T-cell (primary cell): ENCODE data around the gene FYCO1. TPM values are rescaled to one million over a fixed set of nuclear protein-coding genes. Genes with fewer than 3 reads are reported as not detected.
"Not testable (repeated sequence)": the region's sequence is repeated elsewhere in the genome, so short reads cannot be mapped to it uniquely, and the experiment has no call there.

Experiments used
- ATAC-seq, 4 experiments: fragments of 200-7000 bp in 3 of 4; fragments of 150-1000 bp in 1 of 4; cut with Tn5 transposase; replicated peaks in 1 of 4; 1 replicate in 3 of 4; 2 replicates in 1 of 4; pipeline ENCODE4 v1.10.0; 2021; ENCODE audit warnings: moderate library complexity in 3 of 4, mild to moderate bottlenecking in 2 of 4, moderate number of reproducible peaks in 1 of 4
- CTCF ChIA-PET, 2 donors: fragments of 300-600 bp; sonication (Branson Sonifier 250); formaldehyde crosslinking; loops; one replicate each; lab custom pipeline; 2022; ENCODE audit warnings: antibody characterized with exemption in 2 of 2; lab: Charles Lee
- POLR2A ChIA-PET, 2 donors: fragments of 300-600 bp; sonication (Branson Sonifier 250); formaldehyde crosslinking; loops; one replicate each; lab custom pipeline; 2022; ENCODE audit warnings: antibody characterized with exemption in 2 of 2; lab: Charles Lee
- DNase-seq, 35 experiments: peaks; one replicate each; pipeline versions ENCODE4 v3.0.0 to v3.0.0-alpha.2; 2013 to 2023
- H3K27ac ChIP-seq: one replicate; pipeline ENCODE4 v1.5.1; 2013; ENCODE audit warnings: low read length
- H3K27me3 ChIP-seq, 2 experiments: replicated peaks in 1 of 2; 1 replicate in 1 of 2; 2 replicates in 1 of 2; pipeline versions ENCODE4 v1.6.1 to v1.7.0; 2013; ENCODE audit warnings: low read length in 1 of 2, mixed read lengths in 1 of 2; ENCODE audit not compliant: control insufficient read depth in 2 of 2, insufficient read depth in 2 of 2; ENCODE audit errors: extremely low read depth in 1 of 2
- H3K36me3 ChIP-seq, 2 donors: 1 replicate in 1 of 2; 2 replicates in 1 of 2; pipeline versions ENCODE4 v1.6.1 to v1.7.0; 2013; ENCODE audit warnings: low read length in 1 of 2; ENCODE audit not compliant: control insufficient read depth in 2 of 2, insufficient read depth in 1 of 2; ENCODE audit errors: extremely low read depth in 1 of 2
- H3K4me1 ChIP-seq, 2 experiments: 1 replicate in 1 of 2; 2 replicates in 1 of 2; pipeline versions ENCODE4 v1.6.1 to v1.7.0; 2013; ENCODE audit warnings: low read length in 2 of 2, mixed read lengths in 1 of 2; ENCODE audit not compliant: insufficient read depth in 2 of 2, control insufficient read depth in 1 of 2; ENCODE audit errors: extremely low read depth in 1 of 2
- H3K4me3 ChIP-seq, 2 donors: 1 replicate in 1 of 2; 2 replicates in 1 of 2; pipeline versions ENCODE4 v1.5.1 to v1.7.0; 2013; ENCODE audit warnings: mild to moderate bottlenecking in 2 of 2, low read length in 1 of 2, moderate library complexity in 1 of 2; ENCODE audit not compliant: control insufficient read depth in 1 of 2; ENCODE audit errors: extremely low read depth in 1 of 2
- H3K9me3 ChIP-seq: 2 replicates; pipeline ENCODE4 v1.7.0; 2013
- H3K27ac Mint-ChIP-seq, 2 donors: one replicate each; pipeline ENCODE4 v1.8.0; 2020 to 2021; ENCODE audit warnings: mild to moderate bottlenecking in 2 of 2, mixed read lengths in 2 of 2
- H3K27me3 Mint-ChIP-seq, 2 donors: one replicate each; pipeline ENCODE4 v1.8.0; 2021 to 2022; ENCODE audit warnings: mixed read lengths in 2 of 2
- H3K36me3 Mint-ChIP-seq: one replicate; pipeline ENCODE4 v1.8.0; 2021; ENCODE audit warnings: mixed read lengths
- H3K4me1 Mint-ChIP-seq, 3 donors: one replicate each; pipeline ENCODE4 v1.8.0; 2020 to 2022; ENCODE audit warnings: mixed read lengths in 3 of 3, mild to moderate bottlenecking in 1 of 3
- H3K4me3 Mint-ChIP-seq, 3 donors: one replicate each; pipeline ENCODE4 v1.8.0; 2020 to 2022; ENCODE audit warnings: mild to moderate bottlenecking in 3 of 3, mixed read lengths in 3 of 3, moderate library complexity in 3 of 3
- H3K9me3 Mint-ChIP-seq, 3 donors: one replicate each; pipeline ENCODE4 v1.8.0; 2020 to 2022; ENCODE audit warnings: mixed read lengths in 3 of 3
- WGBS: methylation state at CpG from one replicate; pipeline ENCODE4 v1.1.5; 2013; ENCODE audit warnings: missing lambda C conversion rate; ENCODE audit not compliant: insufficient coverage; 5-methylcytosine and 5-hydroxymethylcytosine counted together
- total RNA-seq, 35 experiments: library from RNA in 6 of 35; stranded (reverse) in 6 of 35; fragments of 120-200 nt in 1 of 35; gene quantifications; one replicate each; pipeline versions ENCODE4 v1.2.1 to v1.2.4 and lab custom pipeline; 2013 to 2026

Gene FYCO1
- total RNA-seq, 5 donors from 2014 or later (not counting 1 experiment from before 2014, with no cell fraction given) = 24.6 to 46.3 (median 35.0) TPM

GRCh38 chr3:46012246-46012645, 16.6 kb upstream of the FYCO1 start:
- 94% methylated on average over 3 of the region's 4 CpGs for WGBS
- Histone ChIP-seq H3K9me3 (no peaks in the 10 kb centered on the region), H3K27me3 (no peaks in the 10 kb centered on the region), H3K4me1 (peaks cover 0 to 6% of the 10 kb centered on the region in 2 experiments), H3K27ac (no peak overlapping the region), H3K4me3 (no peak overlapping the region), H3K36me3 (no peaks in the 10 kb centered on the region)
- ChIA-PET POLR2A (no interaction called here), CTCF (no interaction called here)
- no peak for DNase-seq
- H3K4me3 Mint-ChIP-seq = no peak overlapping the region
- no peaks in the 10 kb centered on the region for H3K36me3 Mint-ChIP-seq
- no peak overlapping the region for H3K27ac Mint-ChIP-seq
- H3K27me3 Mint-ChIP-seq = no peaks in the 10 kb centered on the region
- no peak for ATAC-seq
- no peaks in the 10 kb centered on the region for H3K9me3 Mint-ChIP-seq
- H3K4me1 Mint-ChIP-seq = peaks cover 6 to 11% (median 6%) of the 10 kb centered on the region in 3 donors

GRCh38 chr3:46010519-46011113, 15.0 kb upstream of the FYCO1 start:
- H3K36me3 ChIP-seq = no peaks in the 10 kb centered on the region
- peaks cover 0 to 4% of the 10 kb centered on the region in 2 experiments for H3K4me1 ChIP-seq
- H3K27ac Mint-ChIP-seq = no peak overlapping the region
- DNase-seq (no peak), ATAC-seq (no peak)
- no peaks in the 10 kb centered on the region for H3K27me3 Mint-ChIP-seq
- H3K9me3 Mint-ChIP-seq = no peaks in the 10 kb centered on the region
- no peak overlapping the region for H3K4me3 Mint-ChIP-seq
- H3K4me1 Mint-ChIP-seq = peaks cover 6 to 10% (median 6%) of the 10 kb centered on the region in 3 donors
- H3K27ac ChIP-seq = no peak overlapping the region
- H3K4me3 ChIP-seq = no peak overlapping the region
- H3K27me3 ChIP-seq = no peaks in the 10 kb centered on the region
- no peaks in the 10 kb centered on the region for H3K36me3 Mint-ChIP-seq
- ChIA-PET CTCF (no interaction called here), POLR2A (interaction anchor here in 1 of 2 donors (0.7 kb wide), 1 partner anchor 15 kb away, joined by 4 read pairs; no protein-coding TSS in a partner anchor)
- H3K9me3 ChIP-seq = no peaks in the 10 kb centered on the region
- WGBS = no CpG with 5 or more reads among the region's 2 CpGs

GRCh38 chr3:46008058-46008457, 12.4 kb upstream of the FYCO1 start:
- DNase-seq (no peak), ATAC-seq (no peak)
- Mint-ChIP-seq H3K36me3 (no peaks in the 10 kb centered on the region), H3K27me3 (no peaks in the 10 kb centered on the region), H3K4me1 (peaks cover 0 to 4% (median 2%) of the 10 kb centered on the region in 3 donors), H3K27ac (no peak overlapping the region), H3K4me3 (no peak overlapping the region), H3K9me3 (no peaks in the 10 kb centered on the region)
- Histone ChIP-seq H3K4me1 (no peaks in the 10 kb centered on the region), H3K27ac (no peak overlapping the region), H3K27me3 (no peaks in the 10 kb centered on the region), H3K36me3 (no peaks in the 10 kb centered on the region), H3K9me3 (no peaks in the 10 kb centered on the region), H3K4me3 (no peak overlapping the region)
- CTCF ChIA-PET = no interaction called here
- 94% methylated on average over 3 of the region's 6 CpGs for WGBS
- POLR2A ChIA-PET = no interaction called here

GRCh38 chr3:46007280-46007679, 11.7 kb upstream of the FYCO1 start:
- Histone ChIP-seq H3K36me3 (no peaks in the 10 kb centered on the region), H3K9me3 (no peaks in the 10 kb centered on the region), H3K27ac (no peak overlapping the region), H3K27me3 (no peaks in the 10 kb centered on the region), H3K4me3 (no peak overlapping the region), H3K4me1 (no peaks in the 10 kb centered on the region)
- ChIA-PET CTCF (no interaction called here), POLR2A (no interaction called here)
- Mint-ChIP-seq H3K27me3 (no peaks in the 10 kb centered on the region), H3K4me3 (no peak overlapping the region), H3K27ac (no peak overlapping the region), H3K4me1 (peaks cover 0 to 4% (median 2%) of the 10 kb centered on the region in 3 donors), H3K36me3 (no peaks in the 10 kb centered on the region), H3K9me3 (no peaks in the 10 kb centered on the region)
- ATAC-seq = no peak
- DNase-seq = no peak

- no peak overlapping the region for H3K27ac ChIP-seq
- H3K9me3 Mint-ChIP-seq = no peaks in the 10 kb centered on the region
- WGBS = 92% methylated on average over 2 of the region's 5 CpGs
- no peak for ATAC-seq
- H3K27me3 ChIP-seq = no peaks in the 10 kb centered on the region
- H3K4me1 Mint-ChIP-seq = peaks cover 0 to 4% (median 2%) of the 10 kb centered on the region in 3 donors
- no peak for DNase-seq
- ChIA-PET POLR2A (no interaction called here), CTCF (no interaction called here)
- peaks cover 0 to under 1% of the 10 kb centered on the region in 2 donors for H3K27me3 Mint-ChIP-seq
- no peak overlapping the region for H3K4me3 Mint-ChIP-seq
- no peaks in the 10 kb centered on the region for H3K9me3 ChIP-seq
- no peaks in the 10 kb centered on the region for H3K4me1 ChIP-seq
- H3K36me3 ChIP-seq = no peaks in the 10 kb centered on the region
- H3K36me3 Mint-ChIP-seq = no peaks in the 10 kb centered on the region
- no peak overlapping the region for H3K27ac Mint-ChIP-seq
- no peak overlapping the region for H3K4me3 ChIP-seq
Measured at GRCh38 chr3:46006238-46007032, 10.8 kb upstream of the FYCO1 start.

- H3K4me3 ChIP-seq, H3K27me3 ChIP-seq, H3K9me3 ChIP-seq, ATAC-seq, H3K27ac ChIP-seq, H3K4me1 Mint-ChIP-seq, H3K36me3 ChIP-seq, H3K27ac Mint-ChIP-seq, H3K4me1 ChIP-seq, H3K4me3 Mint-ChIP-seq, POLR2A ChIA-PET, CTCF ChIA-PET, H3K36me3 Mint-ChIP-seq, DNase-seq, H3K9me3 Mint-ChIP-seq: not testable (repeated sequence)
- H3K27me3 Mint-ChIP-seq = peaks cover 3 to 10% of the 10 kb centered on the region in 2 donors
Measured at GRCh38 chr3:46003706-46004105, 8.1 kb upstream of the FYCO1 start.
